Adipose tissue (tissue), 3 donors: Measurements from ENCODE around the gene HIVEP2. TPM values are rescaled to one million over a fixed set of nuclear protein-coding genes. Genes with fewer than 3 reads are reported as not detected.

Experiments
- H3K27ac ChIP-seq: one replicate; pipeline ENCODE4 v1.5.1; 2013; ENCODE audit warnings: low read depth, low read length
- WGBS, 3 donors: extraction: QIAGEN DNeasy Blood & Tissue Kit; methylation state at CpG; one replicate each; pipeline ENCODE4 v1.1.7; 2013; 5-methylcytosine and 5-hydroxymethylcytosine counted together
- polyA plus RNA-seq, 3 donors: library from polyadenylated mRNA; stranded (reverse); fragments of 200-250 nt; gene quantifications; one replicate each; pipeline ENCODE4 v1.2.3, GENCODE V29; 2013
- donor health status: healthy with polysubstance abuse.
- donor health status: Bipolar disorder and iron deficiency.
- donor health status: healthy.

Gene HIVEP2
- polyA plus RNA-seq, 3 donors, result 2.6 to 10.7 (median 2.9) TPM

GRCh38 chr6:142749556-142749955 is 195.4 kb downstream of the HIVEP2 start:
- no peak overlapping the region for H3K27ac ChIP-seq
- 73 to 92% (median 76%) methylated on average over 3 of the region's 3 CpGs for WGBS, 3 donors

DNA sequence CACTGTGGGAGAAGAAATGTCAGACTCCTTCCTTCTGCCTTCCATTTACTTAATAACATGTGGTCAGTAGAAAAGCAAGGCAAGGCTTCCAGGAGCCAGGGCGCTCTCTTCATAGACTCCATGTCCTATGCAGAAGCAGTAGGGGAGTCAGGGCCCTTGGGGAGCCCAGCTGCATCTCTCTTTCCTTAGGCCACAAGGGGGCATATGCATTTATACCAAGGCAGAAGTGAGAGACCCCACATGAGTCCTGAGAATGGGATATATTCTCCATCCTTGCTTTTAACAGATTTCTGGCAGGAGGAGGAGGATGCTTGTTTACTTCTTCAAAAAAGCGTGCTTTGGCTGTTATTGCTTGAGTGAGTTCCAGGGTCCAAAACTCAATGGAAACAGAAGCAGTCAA is 198.5 kb downstream of the HIVEP2 start:
- WGBS, 3 donors, result 87% methylated on average over 2 of the region's 2 CpGs
- no peak overlapping the region for H3K27ac ChIP-seq

DNA sequence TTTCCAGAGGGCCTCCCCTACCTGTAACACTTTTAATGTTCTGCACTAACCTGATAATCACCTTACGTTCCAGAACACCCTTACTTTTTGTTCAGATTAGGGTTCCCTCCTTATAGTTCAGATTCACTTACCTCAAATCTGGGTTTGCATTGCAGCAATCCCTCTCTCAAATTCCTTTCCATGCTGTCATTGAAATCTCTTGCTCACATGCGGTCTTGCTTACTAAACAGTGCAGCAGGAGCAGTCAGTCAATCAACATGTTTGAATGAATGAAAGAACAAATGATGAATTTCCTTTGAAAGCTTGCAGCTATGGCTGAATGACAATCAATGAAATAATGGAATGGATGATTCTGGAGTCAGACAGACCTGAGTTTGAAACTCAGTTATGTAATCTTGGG is 200.1 kb downstream of the HIVEP2 start:
- 88 to 95% (median 93%) methylated on average over 2 of the region's 2 CpGs for WGBS, 3 donors
- no peak overlapping the region for H3K27ac ChIP-seq

DNA sequence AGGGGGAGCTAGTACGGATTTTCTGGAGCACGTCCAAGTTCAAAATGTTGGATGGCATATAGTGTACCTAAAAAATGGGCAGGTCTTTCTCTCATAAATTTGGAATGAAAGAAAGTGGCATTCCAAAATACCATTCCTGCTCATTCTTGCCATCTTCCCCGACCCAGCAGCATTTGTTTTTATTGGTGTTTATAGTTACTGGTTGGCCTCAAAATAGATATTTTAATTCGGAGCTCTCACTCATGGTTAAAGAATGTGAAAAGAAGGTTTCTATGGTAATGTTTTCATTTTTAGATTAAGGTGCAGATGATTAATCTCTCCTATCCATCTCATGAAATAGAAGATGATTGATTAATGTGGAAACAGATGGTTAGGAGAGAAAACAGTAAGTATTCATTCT is 204.5 kb downstream of the HIVEP2 start:
- no peak overlapping the region for H3K27ac ChIP-seq
- 67 to 85% (median 68%) methylated on average over 4 of the region's 4 CpGs for WGBS, 3 donors

DNA sequence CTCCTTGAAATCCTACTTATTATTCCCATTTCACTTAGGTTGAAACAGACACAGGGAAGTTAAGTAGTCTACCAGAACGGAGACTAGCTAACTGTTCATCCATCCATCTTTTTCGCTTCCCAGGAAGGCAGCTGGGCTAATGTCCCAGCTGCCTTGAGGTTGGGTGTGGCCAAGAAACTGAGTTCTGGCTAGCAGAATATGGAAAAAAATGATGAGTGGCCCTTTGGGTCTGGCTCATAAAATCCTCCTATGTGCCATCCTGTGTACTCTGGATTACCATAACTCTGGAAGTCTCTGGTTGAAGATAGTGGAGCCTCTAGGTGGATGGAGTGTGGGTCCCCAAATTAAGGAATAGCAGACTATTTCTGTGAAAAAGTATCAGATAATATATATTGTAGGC is 206.2 kb downstream of the HIVEP2 start:
- 64 to 83% (median 79%) methylated on average over 2 of the region's 2 CpGs for WGBS, 3 donors
- no peak overlapping the region for H3K27ac ChIP-seq

- no peak overlapping the region for H3K27ac ChIP-seq
- 77 to 97% (median 85%) methylated on average over 4 of the region's 4 CpGs for WGBS, 3 donors
Measured at GRCh38 chr6:142738035-142738396, 207.0 kb downstream of the HIVEP2 start.

GRCh38 chr6:142737368-142738034 is 207.5 kb downstream of the HIVEP2 start:
- no peak overlapping the region for H3K27ac ChIP-seq
- WGBS, 3 donors, result 64 to 70% (median 68%) methylated on average over 3 of the region's 3 CpGs

DNA sequence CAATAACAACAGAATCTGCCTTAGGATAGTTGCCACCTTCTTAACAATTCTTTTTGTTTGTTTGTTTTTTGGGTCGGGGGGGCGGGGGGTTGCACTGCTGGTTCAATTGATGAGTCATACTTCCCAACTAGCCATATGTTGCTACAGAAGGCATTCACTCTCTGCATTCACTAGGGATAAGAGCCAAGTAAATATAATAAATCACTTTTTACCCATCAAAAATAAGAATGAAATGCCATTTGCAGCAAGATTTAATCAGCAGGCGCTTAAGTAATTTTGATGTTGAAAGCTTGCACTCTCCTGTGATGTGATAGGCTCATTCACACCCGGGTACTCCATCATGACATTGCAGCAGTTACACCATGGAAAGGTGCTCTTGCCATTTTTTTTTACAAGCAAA is 209.8 kb downstream of the HIVEP2 start:
- 33 to 56% (median 52%) methylated on average over 4 of the region's 4 CpGs for WGBS, 3 donors
- H3K27ac ChIP-seq, result no peak overlapping the region

- H3K27ac ChIP-seq, result no peak overlapping the region
Measured at GRCh38 chr6:142732790-142733189, 212.2 kb downstream of the HIVEP2 start.

- 86 to 98% (median 98%) methylated on average over 5 of the region's 5 CpGs for WGBS, 3 donors
- no peak overlapping the region for H3K27ac ChIP-seq
Measured at GRCh38 chr6:142731611-142732010, 213.4 kb downstream of the HIVEP2 start.

DNA sequence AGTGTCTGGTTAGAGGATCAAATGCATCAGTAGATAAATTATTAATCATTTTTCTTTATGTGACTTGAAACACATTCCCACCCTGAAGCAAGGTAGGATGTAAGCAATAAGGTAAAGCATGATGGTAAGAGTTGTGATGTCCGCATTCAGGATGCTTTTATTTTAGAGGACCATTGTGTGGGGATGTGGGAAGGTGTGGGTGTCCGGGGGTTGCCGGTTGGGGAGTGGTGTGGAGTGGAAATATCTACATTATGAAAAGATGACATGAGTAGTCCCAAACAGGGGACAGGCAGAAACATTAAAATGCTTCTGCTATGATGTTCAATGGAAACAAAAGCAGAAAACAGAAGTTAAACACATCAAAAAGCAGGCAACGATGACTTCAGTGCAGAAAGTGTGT is 215.4 kb downstream of the HIVEP2 start:
- 45 to 59% (median 46%) methylated on average over 4 of the region's 4 CpGs for WGBS, 3 donors

DNA sequence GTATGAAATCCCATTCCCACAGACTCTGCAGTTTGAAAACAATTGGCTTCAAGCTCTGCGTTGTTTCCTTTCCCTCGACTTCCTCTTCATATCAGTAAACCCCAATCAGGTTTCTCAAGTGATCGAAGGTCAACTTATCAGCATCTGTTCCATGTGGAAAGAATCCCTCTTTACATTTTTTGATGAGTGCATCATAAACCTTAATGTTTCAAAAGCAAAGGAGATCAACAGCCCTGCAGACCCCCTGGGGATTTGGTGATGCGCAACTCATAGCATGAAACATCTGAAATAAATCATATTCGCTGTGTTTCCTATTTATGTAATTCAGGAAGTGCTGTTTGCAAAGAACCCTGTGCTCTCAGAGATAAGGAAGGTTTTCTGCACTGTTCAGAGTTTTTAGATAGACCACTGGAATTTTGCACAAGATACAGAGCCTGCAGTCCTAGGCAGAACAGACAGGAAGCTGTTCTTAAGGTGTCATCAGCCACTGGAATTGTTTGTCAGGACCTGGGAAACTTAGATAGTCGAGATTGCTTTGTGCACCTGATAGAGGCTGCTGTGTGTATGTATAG is 216.0 kb downstream of the HIVEP2 start:
- H3K27ac ChIP-seq, result no peak overlapping the region
- 6 to 18% (median 10%) methylated on average over 6 of the region's 6 CpGs for WGBS, 3 donors

More for the DNA sequence above, 215.4 kb downstream of the HIVEP2 start:
- H3K27ac ChIP-seq, result no peak overlapping the region

DNA sequence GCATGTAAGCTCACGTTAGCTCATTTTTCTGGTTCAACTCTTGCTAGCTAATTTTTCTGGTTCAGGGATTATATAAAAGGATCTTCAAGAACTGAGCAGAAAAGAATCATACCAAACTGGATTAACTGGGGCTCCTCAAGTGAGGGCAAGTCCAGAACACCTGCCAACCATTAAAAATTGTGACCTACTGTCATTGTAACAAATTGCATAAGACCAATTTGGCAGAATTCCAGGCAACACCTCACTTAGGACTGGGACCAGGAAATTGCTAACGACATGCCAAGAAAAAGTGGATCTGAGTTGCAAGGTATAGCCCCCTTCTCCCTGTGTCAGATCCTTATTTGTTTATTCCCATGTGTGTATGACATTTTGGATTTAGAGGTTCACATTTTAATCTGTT is 216.6 kb downstream of the HIVEP2 start:
- WGBS, 3 donors, result 22 to 54% (median 48%) methylated on average over 2 of the region's 2 CpGs
- no peak overlapping the region for H3K27ac ChIP-seq

- H3K27ac ChIP-seq, result no peak overlapping the region
- 89 to 96% (median 89%) methylated on average over 6 of the region's 6 CpGs for WGBS, 3 donors
Measured at GRCh38 chr6:142726616-142727015, 218.4 kb downstream of the HIVEP2 start.

DNA sequence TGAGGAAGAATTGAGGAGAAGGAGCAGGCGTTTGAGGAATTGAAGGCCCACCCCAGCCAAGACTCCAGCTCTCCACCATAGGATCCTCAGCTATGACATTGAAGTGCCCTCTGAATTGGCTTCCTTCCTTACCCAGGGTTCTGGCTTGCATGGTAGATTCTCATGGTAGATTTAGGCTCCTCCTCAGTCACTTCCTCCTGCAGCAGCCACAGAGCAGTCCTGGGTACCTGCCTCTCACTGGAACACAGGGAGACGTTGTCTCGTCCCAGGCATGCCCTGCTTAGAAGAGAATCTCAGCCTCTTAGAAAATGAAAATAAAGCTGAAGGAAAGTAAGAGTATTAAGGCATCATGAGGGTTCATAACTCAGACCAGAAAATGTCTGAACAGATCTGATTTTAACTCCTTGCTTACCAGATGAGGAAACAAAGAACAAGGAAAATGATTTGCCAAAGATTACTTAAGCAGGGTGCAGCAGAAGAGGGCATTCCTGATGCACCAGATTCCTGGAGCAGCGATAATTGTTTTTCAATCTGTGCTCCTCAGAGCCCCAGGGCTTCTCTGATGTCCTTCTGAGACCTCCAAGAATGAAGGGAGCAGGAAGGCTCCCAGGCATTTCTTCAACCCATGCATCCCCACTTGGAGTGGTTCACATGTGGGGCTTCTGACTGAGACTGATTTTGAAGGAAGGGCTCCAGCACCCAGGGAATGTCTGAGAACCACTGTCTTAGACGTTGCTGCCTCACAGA is 219.8 kb downstream of the HIVEP2 start:
- WGBS, 3 donors, result 72 to 84% (median 74%) methylated on average over 5 of the region's 5 CpGs
- H3K27ac ChIP-seq, result no peak overlapping the region

DNA sequence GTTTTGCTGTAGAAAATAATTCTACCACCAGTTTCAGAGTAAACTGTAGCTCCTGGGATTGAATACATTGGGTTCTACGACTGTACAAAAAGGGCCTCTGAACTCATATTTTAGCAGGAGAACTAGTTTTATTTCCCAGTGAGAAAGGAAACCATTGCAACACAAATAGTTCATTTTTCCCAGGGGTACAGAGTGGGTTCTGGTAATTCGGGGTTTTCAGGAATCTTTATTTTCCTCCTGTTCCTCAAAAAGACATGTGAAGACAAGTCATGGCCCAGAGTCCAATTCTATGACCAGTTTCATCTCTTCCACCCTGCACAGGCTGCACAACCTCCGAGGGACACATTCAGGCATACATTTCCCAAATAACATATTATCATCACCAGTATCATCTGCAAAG is 222.1 kb downstream of the HIVEP2 start:
- WGBS, 3 donors, result 67 to 87% (median 70%) methylated on average over 3 of the region's 3 CpGs
- H3K27ac ChIP-seq, result no peak overlapping the region

DNA sequence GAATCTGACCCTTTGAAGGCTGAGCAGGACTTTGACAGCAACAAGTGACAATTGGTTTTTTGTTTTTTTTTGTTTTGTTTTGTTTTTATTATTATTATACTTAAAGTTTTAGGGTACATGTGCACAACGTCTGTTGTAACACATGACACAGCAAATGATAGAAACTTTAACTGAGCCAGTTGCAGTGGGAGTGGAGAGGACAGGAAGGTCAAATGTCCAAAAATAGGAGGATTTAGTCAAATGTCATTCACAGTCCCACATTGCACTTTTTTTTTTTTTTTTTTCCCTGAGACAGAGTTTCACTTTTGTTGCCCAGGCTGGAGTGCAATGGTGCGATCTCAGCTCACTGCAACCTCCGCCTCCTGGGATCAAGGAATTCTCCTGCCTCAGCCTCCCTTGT is 223.0 kb downstream of the HIVEP2 start:
- no peak overlapping the region for H3K27ac ChIP-seq
- 60 to 88% (median 69%) methylated on average over 3 of the region's 3 CpGs for WGBS, 3 donors

DNA sequence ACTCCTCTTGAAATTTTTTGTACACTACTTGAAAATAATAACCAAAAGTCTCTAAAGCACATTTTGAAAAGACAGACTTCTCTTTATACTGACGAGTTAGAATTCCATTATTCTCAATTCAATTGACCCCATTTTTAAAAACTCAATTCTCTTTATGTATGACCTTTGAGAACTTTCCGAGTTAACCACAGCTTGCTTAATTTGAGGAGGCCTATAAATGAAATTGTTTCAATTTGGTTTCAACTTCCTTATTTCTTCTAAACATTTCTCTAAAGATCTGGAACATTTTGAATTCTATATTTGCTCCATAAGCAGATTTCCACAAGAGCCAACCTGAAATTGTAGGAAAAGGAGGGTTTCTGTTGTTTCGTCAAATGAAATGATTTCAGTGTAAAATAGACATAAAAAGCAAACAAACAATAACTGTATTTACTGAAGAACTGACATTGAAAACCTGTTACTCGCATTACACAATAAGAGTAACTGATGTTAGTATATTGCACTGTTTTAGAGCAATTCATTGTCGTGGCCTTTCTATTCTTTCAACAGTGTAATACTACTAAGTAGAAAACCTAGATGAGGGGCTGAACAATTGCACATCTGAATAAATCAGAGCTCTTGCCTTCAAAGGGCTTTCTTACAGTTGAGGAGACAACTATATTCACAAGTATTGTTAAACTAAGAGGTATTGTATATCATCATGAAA is 223.6 kb downstream of the HIVEP2 start:
- no peak overlapping the region for H3K27ac ChIP-seq
- WGBS, 3 donors, result 64 to 87% (median 66%) methylated on average over 5 of the region's 5 CpGs

- no peak overlapping the region for H3K27ac ChIP-seq
Measured at GRCh38 chr6:142718667-142719191, 226.2 kb downstream of the HIVEP2 start.
